Thymus (tissue), 11 donors: ENCODE data around the gene SLC6A5. TPM values are rescaled to one million over a fixed set of nuclear protein-coding genes. Genes with fewer than 3 reads are reported as not detected.

ENCODE experiments used
- DNase-seq, 9 donors: peaks; one replicate each; pipeline ENCODE4 v3.0.0-alpha.2; 2013; ENCODE audit warnings: low spot score in 9 of 9, low read depth in 6 of 9, missing footprints in 1 of 9
- H3K27ac ChIP-seq, 2 donors: one replicate each; pipeline ENCODE4 v1.5.1; 2013; ENCODE audit warnings: control low read depth in 1 of 2, low read depth in 1 of 2, low read length in 1 of 2, mild to moderate bottlenecking in 1 of 2, moderate library complexity in 1 of 2
- H3K27me3 ChIP-seq, 2 donors: one replicate each; pipeline ENCODE4 v1.5.1; 2013; ENCODE audit warnings: low read length in 1 of 2; ENCODE audit not compliant: control insufficient read depth in 2 of 2, insufficient read depth in 1 of 2
- H3K36me3 ChIP-seq, 2 donors: one replicate each; pipeline ENCODE4 v1.5.1; 2013; ENCODE audit warnings: low read length in 1 of 2, mild to moderate bottlenecking in 1 of 2, moderate library complexity in 1 of 2; ENCODE audit not compliant: control insufficient read depth in 2 of 2, insufficient read depth in 2 of 2
- H3K4me1 ChIP-seq, 2 donors: one replicate each; pipeline ENCODE4 v1.5.1; 2013; ENCODE audit warnings: low read length in 2 of 2; ENCODE audit not compliant: control insufficient read depth in 2 of 2, insufficient read depth in 2 of 2
- H3K4me3 ChIP-seq, 2 donors: one replicate each; pipeline ENCODE4 v1.5.1; 2013; ENCODE audit warnings: low read length in 2 of 2, control low read depth in 1 of 2, mild to moderate bottlenecking in 1 of 2
- H3K9me3 ChIP-seq, 2 donors: one replicate each; pipeline ENCODE4 v1.5.1; 2013; ENCODE audit warnings: low read length in 1 of 2, mild to moderate bottlenecking in 1 of 2; ENCODE audit not compliant: control insufficient read depth in 2 of 2, insufficient read depth in 1 of 2
- whole genome bisulfite sequencing: extraction: QIAGEN DNeasy Blood & Tissue Kit; methylation state at CpG from one replicate; pipeline ENCODE4 v1.1.7; 2013; 5-methylcytosine and 5-hydroxymethylcytosine counted together
- polyA plus RNA-seq: library from polyadenylated mRNA; stranded (reverse); fragments of 200-250 nt; gene quantifications from one replicate; pipeline ENCODE4 v1.2.3, GENCODE V29; 2013
- total RNA-seq: library from RNA; stranded (reverse); fragments of 120-200 nt; gene quantifications from one replicate; pipeline ENCODE4 v1.2.4, GENCODE V29; 2013
- donor health status: healthy.

SLC6A5 gene
- total and polyA plus RNA-seq, 2 donors: 0.05 TPM

DNA sequence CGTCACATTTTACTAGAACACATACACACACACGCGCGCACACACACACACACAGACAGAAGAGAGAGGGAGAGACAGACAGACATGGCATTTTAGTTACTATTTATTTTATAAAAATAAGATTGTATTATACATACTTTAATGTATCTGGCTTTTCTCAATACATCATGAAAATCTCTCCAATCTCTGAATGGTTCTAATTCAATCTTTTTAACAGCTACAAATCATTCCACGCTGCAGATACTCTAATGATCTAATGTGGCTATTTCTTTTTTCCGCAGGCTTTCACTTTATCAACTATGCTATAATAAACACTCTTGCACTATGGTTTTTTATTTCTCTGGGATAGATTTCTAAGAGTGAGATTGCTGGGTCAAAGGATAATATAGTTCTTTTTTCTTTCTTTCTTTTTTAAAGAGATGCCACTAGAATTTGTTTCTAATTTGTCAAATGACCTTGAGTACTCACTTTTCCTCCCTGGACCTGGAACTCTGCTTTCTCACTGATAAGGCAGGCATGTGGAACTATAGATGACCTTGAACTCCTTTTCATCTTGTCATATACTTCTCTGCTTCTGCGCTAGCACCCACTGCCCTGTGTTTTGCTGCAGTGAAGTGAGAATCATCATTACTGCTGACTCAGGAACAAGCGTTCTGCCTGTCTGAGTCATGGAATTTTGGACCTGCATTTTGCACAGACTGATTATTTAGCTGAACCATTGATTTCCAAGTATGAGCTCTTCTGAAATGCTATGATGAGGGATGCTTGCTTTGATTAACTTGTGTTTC is 4.9 kb upstream of the SLC6A5 start:
- H3K27me3 ChIP-seq: peaks cover 40 to 49% of the 10 kb centered on the region in 2 donors
- H3K4me1 ChIP-seq: no peaks in the 10 kb centered on the region
- WGBS: 93% methylated on average over 8 of the region's 8 CpGs
- no peak for DNase-seq
- H3K9me3 ChIP-seq: no peaks in the 10 kb centered on the region
- no peak overlapping the region for H3K27ac ChIP-seq
- no peak overlapping the region for H3K4me3 ChIP-seq
- no peaks in the 10 kb centered on the region for H3K36me3 ChIP-seq

DNA sequence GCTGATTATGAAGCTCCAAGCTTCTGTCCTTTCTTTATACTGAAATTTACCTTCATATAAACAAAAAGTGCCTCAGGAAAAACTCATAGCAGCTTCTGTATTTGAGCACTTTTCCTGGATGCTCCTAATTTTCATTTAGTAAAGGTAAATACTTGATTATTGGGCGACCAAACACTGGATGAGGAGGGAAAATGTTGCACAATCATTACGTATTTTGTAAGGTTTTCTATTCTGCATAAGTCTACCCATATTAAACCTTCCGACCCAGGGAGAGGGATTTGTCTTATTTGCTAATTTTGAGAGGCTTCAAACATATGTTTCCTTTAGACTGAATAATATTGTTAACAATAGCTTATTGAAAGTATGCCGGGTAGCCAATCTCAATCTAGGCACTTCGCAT is 4.3 kb upstream of the SLC6A5 start:
- Histone ChIP-seq H3K36me3 (no peaks in the 10 kb centered on the region), H3K9me3 (no peaks in the 10 kb centered on the region), H3K4me3 (no peak overlapping the region), H3K27ac (no peak overlapping the region), H3K27me3 (peaks cover 46 to 56% of the 10 kb centered on the region in 2 donors), H3K4me1 (no peaks in the 10 kb centered on the region)
- DNase-seq: no peak
- WGBS: 84% methylated on average over 5 of the region's 5 CpGs

- peaks cover 58 to 69% of the 10 kb centered on the region in 2 donors for H3K27me3 ChIP-seq
- 8% methylated on average over 57 of the region's 57 CpGs for WGBS
- DNase-seq: no peak
- H3K36me3 ChIP-seq: no peaks in the 10 kb centered on the region
- no peak overlapping the region for H3K4me3 ChIP-seq
- no peak overlapping the region for H3K27ac ChIP-seq
- no peaks in the 10 kb centered on the region for H3K4me1 ChIP-seq
- no peaks in the 10 kb centered on the region for H3K9me3 ChIP-seq
Observed at GRCh38 chr11:20596205-20597153, 2.9 kb upstream of the SLC6A5 start.

- no peak for DNase-seq
- Histone ChIP-seq H3K9me3 (no peaks in the 10 kb centered on the region), H3K36me3 (no peaks in the 10 kb centered on the region), H3K27ac (no peak overlapping the region), H3K4me3 (no peak overlapping the region), H3K4me1 (no peaks in the 10 kb centered on the region), H3K27me3 (peaks cover 62 to 77% of the 10 kb centered on the region in 2 donors)
- 5% methylated on average over 41 of the region's 41 CpGs for WGBS
Observed at GRCh38 chr11:20597154-20597679, 2.2 kb upstream of the SLC6A5 start.

GRCh38 chr11:20597680-20598484 is 1.5 kb upstream of the SLC6A5 start:
- Histone ChIP-seq H3K9me3 (no peaks in the 10 kb centered on the region), H3K4me3 (no peak overlapping the region), H3K36me3 (no peaks in the 10 kb centered on the region), H3K27me3 (peaks cover 68 to 80% of the 10 kb centered on the region in 2 donors), H3K27ac (no peak overlapping the region), H3K4me1 (no peaks in the 10 kb centered on the region)
- no peak for DNase-seq
- WGBS: 6% methylated on average over 48 of the region's 48 CpGs

GRCh38 chr11:20598492-20598891 is 916 bp upstream of the SLC6A5 start:
- H3K27me3 ChIP-seq: peaks cover 72 to 87% of the 10 kb centered on the region in 2 donors
- H3K36me3 ChIP-seq: no peaks in the 10 kb centered on the region
- H3K4me1 ChIP-seq: no peaks in the 10 kb centered on the region
- H3K27ac ChIP-seq: no peak overlapping the region
- no peak overlapping the region for H3K4me3 ChIP-seq
- WGBS: 9% methylated on average over 11 of the region's 11 CpGs
- DNase-seq: no peak
- no peaks in the 10 kb centered on the region for H3K9me3 ChIP-seq

GRCh38 chr11:20600020-20600346 is 575 bp downstream of the SLC6A5 start:
- Histone ChIP-seq H3K4me3 (no peak overlapping the region), H3K27me3 (peaks cover 85 to 99% of the 10 kb centered on the region in 2 donors), H3K36me3 (no peaks in the 10 kb centered on the region), H3K9me3 (no peaks in the 10 kb centered on the region), H3K4me1 (no peaks in the 10 kb centered on the region), H3K27ac (no peak overlapping the region)
- DNase-seq: no peak
- WGBS: 23% methylated on average over 10 of the region's 10 CpGs

DNA sequence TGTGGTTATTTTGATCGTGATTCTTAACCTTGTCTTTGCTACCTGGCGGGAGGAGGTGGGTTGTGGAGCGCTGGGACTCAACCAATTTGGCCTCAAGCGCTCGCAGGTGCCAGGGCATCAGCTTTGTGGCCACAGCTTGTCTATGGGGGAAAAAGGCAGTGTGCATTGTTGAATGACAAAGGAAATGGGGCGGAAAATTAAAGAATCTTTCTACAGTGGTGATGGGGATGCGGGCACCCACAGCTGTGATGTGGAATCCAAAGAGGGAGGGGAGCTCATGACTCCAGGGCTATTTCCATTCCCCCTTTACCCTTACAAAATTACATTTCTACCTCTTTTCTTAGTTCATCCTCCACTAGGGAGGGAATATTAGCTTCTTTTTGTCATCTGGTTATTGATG is 1.1 kb downstream of the SLC6A5 start:
- Histone ChIP-seq H3K4me1 (no peaks in the 10 kb centered on the region), H3K27me3 (peaks cover 89 to 100% of the 10 kb centered on the region in 2 donors), H3K27ac (no peak overlapping the region), H3K36me3 (no peaks in the 10 kb centered on the region), H3K9me3 (no peaks in the 10 kb centered on the region), H3K4me3 (no peak overlapping the region)
- WGBS: 27% methylated on average over 7 of the region's 7 CpGs
- no peak for DNase-seq
